ENCODE measurements around the gene MFN2. TPM values are rescaled to one million over a fixed set of nuclear protein-coding genes. Genes with fewer than 3 reads are reported as not detected.

Gene MFN2
- total RNA-seq, 1 donor from 2014 or later: 37.6 TPM

GRCh38 chr1:11957398-11957797, 22.8 kb upstream of the MFN2 start:
- Histone ChIP-seq H3K9ac (ENCODE audit: low read depth in 1 of 3, low read length in 3 of 3) (no peak overlapping the region), H3K27me3 (ENCODE audit: control insufficient read depth in 3 of 3, insufficient read depth in 3 of 3, low read length in 3 of 3) (no peaks in the 10 kb centered on the region), H3K4me3 (ENCODE audit: low read length in 3 of 3) (no peak overlapping the region), H3K27ac (ENCODE audit: low read depth, low read length) (no peak overlapping the region), H3K4me1 (ENCODE audit: control insufficient read depth in 3 of 3, insufficient read depth in 3 of 3, low read length in 3 of 3) (peaks cover 0 to 2% (median 0%) of the 10 kb centered on the region in 3 donors), H3K9me3 (ENCODE audit: control insufficient read depth in 3 of 3, low read length in 3 of 3) (no peaks in the 10 kb centered on the region), H3K36me3 (ENCODE audit: control insufficient read depth in 3 of 3, insufficient read depth in 3 of 3, low read length in 3 of 3) (peaks cover 32 to 46% (median 39%) of the 10 kb centered on the region in 3 donors)

- Histone ChIP-seq H3K27ac (ENCODE audit: low read depth, low read length) (no peak overlapping the region), H3K4me1 (ENCODE audit: control insufficient read depth in 3 of 3, insufficient read depth in 3 of 3, low read length in 3 of 3) (peaks cover 0 to 2% (median 0%) of the 10 kb centered on the region in 3 donors), H3K4me3 (ENCODE audit: low read length in 3 of 3) (no peak overlapping the region), H3K27me3 (ENCODE audit: control insufficient read depth in 3 of 3, insufficient read depth in 3 of 3, low read length in 3 of 3) (no peaks in the 10 kb centered on the region), H3K9ac (ENCODE audit: low read depth in 1 of 3, low read length in 3 of 3) (no peak overlapping the region), H3K36me3 (ENCODE audit: control insufficient read depth in 3 of 3, insufficient read depth in 3 of 3, low read length in 3 of 3) (peaks cover 32 to 42% (median 40%) of the 10 kb centered on the region in 3 donors), H3K9me3 (ENCODE audit: control insufficient read depth in 3 of 3, low read length in 3 of 3) (no peaks in the 10 kb centered on the region)
Measured at GRCh38 chr1:11957897-11958296, 22.3 kb upstream of the MFN2 start.

GRCh38 chr1:11960276-11960675, 20.0 kb upstream of the MFN2 start:
- H3K4me1 ChIP-seq (ENCODE audit: control insufficient read depth in 3 of 3, insufficient read depth in 3 of 3, low read length in 3 of 3): no peaks in the 10 kb centered on the region
- no peak overlapping the region for H3K4me3 ChIP-seq (ENCODE audit: low read length in 3 of 3)
- no peaks in the 10 kb centered on the region for H3K27me3 ChIP-seq (ENCODE audit: control insufficient read depth in 3 of 3, insufficient read depth in 3 of 3, low read length in 3 of 3)
- no peak overlapping the region for H3K9ac ChIP-seq (ENCODE audit: low read depth in 1 of 3, low read length in 3 of 3)
- peaks cover 44 to 52% (median 49%) of the 10 kb centered on the region in 3 donors for H3K36me3 ChIP-seq (ENCODE audit: control insufficient read depth in 3 of 3, insufficient read depth in 3 of 3, low read length in 3 of 3)
- H3K27ac ChIP-seq (ENCODE audit: low read depth, low read length): no peak overlapping the region
- no peaks in the 10 kb centered on the region for H3K9me3 ChIP-seq (ENCODE audit: control insufficient read depth in 3 of 3, low read length in 3 of 3)

- peaks cover 46 to 55% (median 52%) of the 10 kb centered on the region in 3 donors for H3K36me3 ChIP-seq (ENCODE audit: control insufficient read depth in 3 of 3, insufficient read depth in 3 of 3, low read length in 3 of 3)
- no peak overlapping the region for H3K4me3 ChIP-seq (ENCODE audit: low read length in 3 of 3)
- no peak overlapping the region for H3K27ac ChIP-seq (ENCODE audit: low read depth, low read length)
- no peak overlapping the region for H3K9ac ChIP-seq (ENCODE audit: low read depth in 1 of 3, low read length in 3 of 3)
- no peaks in the 10 kb centered on the region for H3K27me3 ChIP-seq (ENCODE audit: control insufficient read depth in 3 of 3, insufficient read depth in 3 of 3, low read length in 3 of 3)
- H3K4me1 ChIP-seq (ENCODE audit: control insufficient read depth in 3 of 3, insufficient read depth in 3 of 3, low read length in 3 of 3): no peaks in the 10 kb centered on the region
- no peaks in the 10 kb centered on the region for H3K9me3 ChIP-seq (ENCODE audit: control insufficient read depth in 3 of 3, low read length in 3 of 3)
Measured at GRCh38 chr1:11960715-11961114, 19.5 kb upstream of the MFN2 start.

- Histone ChIP-seq H3K9ac (ENCODE audit: low read depth in 1 of 3, low read length in 3 of 3) (no peak overlapping the region), H3K27ac (ENCODE audit: low read depth, low read length) (no peak overlapping the region), H3K4me1 (ENCODE audit: control insufficient read depth in 3 of 3, insufficient read depth in 3 of 3, low read length in 3 of 3) (no peaks in the 10 kb centered on the region), H3K36me3 (ENCODE audit: control insufficient read depth in 3 of 3, insufficient read depth in 3 of 3, low read length in 3 of 3) (peaks cover 50 to 58% (median 56%) of the 10 kb centered on the region in 3 donors), H3K4me3 (ENCODE audit: low read length in 3 of 3) (no peak overlapping the region), H3K9me3 (ENCODE audit: control insufficient read depth in 3 of 3, low read length in 3 of 3) (no peaks in the 10 kb centered on the region), H3K27me3 (ENCODE audit: control insufficient read depth in 3 of 3, insufficient read depth in 3 of 3, low read length in 3 of 3) (no peaks in the 10 kb centered on the region)
Measured at GRCh38 chr1:11961230-11961629, 19.0 kb upstream of the MFN2 start.

GRCh38 chr1:11963622-11964021, 16.6 kb upstream of the MFN2 start:
- no peak overlapping the region for H3K4me3 ChIP-seq (ENCODE audit: low read length in 3 of 3)
- H3K4me1 ChIP-seq (ENCODE audit: control insufficient read depth in 3 of 3, insufficient read depth in 3 of 3, low read length in 3 of 3): no peaks in the 10 kb centered on the region
- H3K36me3 ChIP-seq (ENCODE audit: control insufficient read depth in 3 of 3, insufficient read depth in 3 of 3, low read length in 3 of 3): peaks cover 39 to 40% (median 39%) of the 10 kb centered on the region in 3 donors
- H3K27ac ChIP-seq (ENCODE audit: low read depth, low read length): no peak overlapping the region
- H3K9ac ChIP-seq (ENCODE audit: low read depth in 1 of 3, low read length in 3 of 3): no peak overlapping the region
- H3K9me3 ChIP-seq (ENCODE audit: control insufficient read depth in 3 of 3, low read length in 3 of 3): no peaks in the 10 kb centered on the region
- H3K27me3 ChIP-seq (ENCODE audit: control insufficient read depth in 3 of 3, insufficient read depth in 3 of 3, low read length in 3 of 3): no peaks in the 10 kb centered on the region

- H3K27ac ChIP-seq (ENCODE audit: low read depth, low read length): no peak overlapping the region
- no peaks in the 10 kb centered on the region for H3K27me3 ChIP-seq (ENCODE audit: control insufficient read depth in 3 of 3, insufficient read depth in 3 of 3, low read length in 3 of 3)
- no peaks in the 10 kb centered on the region for H3K9me3 ChIP-seq (ENCODE audit: control insufficient read depth in 3 of 3, low read length in 3 of 3)
- H3K36me3 ChIP-seq (ENCODE audit: control insufficient read depth in 3 of 3, insufficient read depth in 3 of 3, low read length in 3 of 3): peaks cover 38 to 41% (median 41%) of the 10 kb centered on the region in 3 donors
- no peak overlapping the region for H3K4me3 ChIP-seq (ENCODE audit: low read length in 3 of 3)
- no peaks in the 10 kb centered on the region for H3K4me1 ChIP-seq (ENCODE audit: control insufficient read depth in 3 of 3, insufficient read depth in 3 of 3, low read length in 3 of 3)
- no peak overlapping the region for H3K9ac ChIP-seq (ENCODE audit: low read depth in 1 of 3, low read length in 3 of 3)
Measured at GRCh38 chr1:11964656-11965055, 15.6 kb upstream of the MFN2 start.

- Histone ChIP-seq H3K36me3 (ENCODE audit: control insufficient read depth in 3 of 3, insufficient read depth in 3 of 3, low read length in 3 of 3) (peaks cover 34 to 40% (median 35%) of the 10 kb centered on the region in 3 donors), H3K27ac (ENCODE audit: low read depth, low read length) (no peak overlapping the region), H3K27me3 (ENCODE audit: control insufficient read depth in 3 of 3, insufficient read depth in 3 of 3, low read length in 3 of 3) (no peaks in the 10 kb centered on the region), H3K4me1 (ENCODE audit: control insufficient read depth in 3 of 3, insufficient read depth in 3 of 3, low read length in 3 of 3) (no peaks in the 10 kb centered on the region), H3K9me3 (ENCODE audit: control insufficient read depth in 3 of 3, low read length in 3 of 3) (no peaks in the 10 kb centered on the region), H3K9ac (ENCODE audit: low read depth in 1 of 3, low read length in 3 of 3) (no peak overlapping the region), H3K4me3 (ENCODE audit: low read length in 3 of 3) (no peak overlapping the region)
Measured at GRCh38 chr1:11967028-11967547, 13.2 kb upstream of the MFN2 start.

GRCh38 chr1:11970441-11971185, 9.6 kb upstream of the MFN2 start:
- no peaks in the 10 kb centered on the region for H3K4me1 ChIP-seq (ENCODE audit: control insufficient read depth in 3 of 3, insufficient read depth in 3 of 3, low read length in 3 of 3)
- no peak overlapping the region for H3K9ac ChIP-seq (ENCODE audit: low read depth in 1 of 3, low read length in 3 of 3)
- no peaks in the 10 kb centered on the region for H3K9me3 ChIP-seq (ENCODE audit: control insufficient read depth in 3 of 3, low read length in 3 of 3)
- H3K4me3 ChIP-seq (ENCODE audit: low read length in 3 of 3): no peak overlapping the region
- no peaks in the 10 kb centered on the region for H3K27me3 ChIP-seq (ENCODE audit: control insufficient read depth in 3 of 3, insufficient read depth in 3 of 3, low read length in 3 of 3)
- H3K27ac ChIP-seq (ENCODE audit: low read depth, low read length): no peak overlapping the region
- peaks cover 35 to 38% (median 35%) of the 10 kb centered on the region in 3 donors for H3K36me3 ChIP-seq (ENCODE audit: control insufficient read depth in 3 of 3, insufficient read depth in 3 of 3, low read length in 3 of 3)

GRCh38 chr1:11977625-11978024, 2.6 kb upstream of the MFN2 start:
- peak overlapping the region in 1 of 3 donors; percentile 20 for H3K9ac ChIP-seq (ENCODE audit: low read depth in 1 of 3, low read length in 3 of 3)
- no peak overlapping the region for H3K4me3 ChIP-seq (ENCODE audit: low read length in 3 of 3)
- H3K4me1 ChIP-seq (ENCODE audit: control insufficient read depth in 3 of 3, insufficient read depth in 3 of 3, low read length in 3 of 3): peaks cover 32 to 36% (median 35%) of the 10 kb centered on the region in 3 donors
- no peaks in the 10 kb centered on the region for H3K9me3 ChIP-seq (ENCODE audit: control insufficient read depth in 3 of 3, low read length in 3 of 3)
- H3K27me3 ChIP-seq (ENCODE audit: control insufficient read depth in 3 of 3, insufficient read depth in 3 of 3, low read length in 3 of 3): no peaks in the 10 kb centered on the region
- H3K36me3 ChIP-seq (ENCODE audit: control insufficient read depth in 3 of 3, insufficient read depth in 3 of 3, low read length in 3 of 3): peaks cover 26 to 30% (median 29%) of the 10 kb centered on the region in 3 donors
- no peak overlapping the region for H3K27ac ChIP-seq (ENCODE audit: low read depth, low read length)

Data from skeletal muscle tissue (tissue), 4 donors.